Activated naive CD4-positive, alpha-beta T cell (primary cell): ENCODE results near the gene COQ10B.
A peak's percentile ranks its signal among the peaks of the same experiment; 100 is the strongest.
"Not testable (repeated sequence)": the region's sequence is repeated elsewhere in the genome, so short reads cannot be mapped to it uniquely, and the experiment has no call there.

Source experiments
- DNase-seq, 4 experiments: peaks; one replicate each; lab custom pipeline; 2025; lab: John Stamatoyannopoulos, UW

COQ10B gene

DNA sequence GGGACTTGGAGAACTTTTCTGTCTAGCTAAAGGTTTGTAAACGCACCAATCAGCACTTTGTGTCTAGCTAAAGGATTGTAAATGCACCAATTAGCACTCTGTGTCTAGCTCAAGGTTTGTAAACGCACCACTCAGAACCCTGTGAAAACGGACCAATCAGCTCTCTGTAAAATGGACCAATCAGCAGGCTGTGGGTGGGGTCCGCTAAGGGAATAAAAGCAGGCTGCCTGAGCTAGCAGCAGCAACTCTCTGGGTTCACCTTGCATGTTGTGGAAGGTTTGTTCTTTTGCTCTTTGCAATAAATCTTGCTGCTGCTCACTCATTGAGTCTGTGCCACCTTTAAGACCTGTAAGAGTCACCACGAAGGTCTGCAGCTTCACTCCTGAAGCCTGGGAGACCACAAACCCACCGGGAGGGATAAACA, 2.4 kb upstream of the COQ10B start:
- not testable (repeated sequence) for DNase-seq

DNA sequence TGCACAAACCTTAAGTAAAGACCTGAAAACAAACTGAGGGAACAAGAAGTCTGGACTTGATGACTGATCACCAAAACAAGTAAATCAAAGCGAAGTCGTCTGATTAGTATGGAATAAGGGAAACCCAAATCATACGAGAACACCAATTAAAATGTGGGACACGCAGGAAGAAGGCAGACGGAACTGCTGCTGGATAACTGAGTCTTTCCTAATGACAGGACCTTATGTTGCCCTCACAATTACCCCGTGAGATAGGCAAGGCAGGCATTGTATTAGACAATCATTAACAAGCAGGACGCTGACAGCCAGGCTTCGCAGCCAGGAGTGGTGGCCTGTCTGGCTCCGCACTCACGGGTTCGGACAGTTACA, 614 bp upstream of the COQ10B start:
- no peak for DNase-seq

DNA sequence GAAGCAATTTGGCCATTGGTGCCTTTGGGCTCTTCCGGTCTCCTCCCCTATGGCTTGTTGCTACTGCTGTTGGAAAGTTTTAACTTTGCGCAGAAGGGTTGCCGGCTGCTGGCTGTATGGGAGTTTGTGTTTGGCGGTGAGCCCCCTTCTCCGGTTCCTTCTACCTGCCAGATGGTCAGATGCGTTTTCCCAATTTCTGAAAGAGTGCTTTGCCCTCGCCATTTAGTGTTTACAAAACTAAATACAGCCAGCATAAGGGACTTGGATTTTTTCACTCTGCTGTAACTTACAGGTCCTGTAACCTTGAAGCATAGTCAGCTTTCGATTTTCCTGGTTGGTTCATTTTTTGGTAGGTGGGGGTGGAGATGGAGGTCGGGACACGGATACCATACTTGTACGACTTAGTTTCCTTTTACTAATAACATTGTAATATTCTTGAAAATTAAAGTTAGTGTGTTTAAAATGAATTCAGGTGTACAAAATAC, 604 bp downstream of the COQ10B start:
- DNase-seq: no peak

DNA sequence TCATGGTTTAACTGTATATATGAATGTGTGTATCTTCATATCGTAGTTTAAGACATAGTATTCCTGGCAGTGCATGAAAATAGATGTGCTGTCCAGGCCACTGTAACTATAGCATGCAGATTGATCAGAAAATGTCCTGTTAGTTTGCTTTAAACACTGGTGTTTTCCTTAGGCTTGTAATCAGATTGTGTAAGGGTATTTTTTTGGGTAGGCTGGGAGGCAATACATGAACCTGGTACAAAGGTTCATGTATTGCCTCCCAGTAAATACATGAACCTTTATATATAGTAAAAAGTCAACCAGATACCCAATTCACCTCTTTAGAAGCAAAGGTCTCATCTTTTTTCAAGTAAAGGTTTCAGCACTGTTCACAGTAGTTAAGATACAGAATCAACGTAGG, 1.6 kb downstream of the COQ10B start:
- DNase-seq: no peak

- DNase-seq: no peak
Measured at GRCh38 chr2:197455428-197455827, 2.1 kb downstream of the COQ10B start.

- DNase-seq: no peak
Measured at GRCh38 chr2:197460649-197461048, 7.3 kb downstream of the COQ10B start.

DNA sequence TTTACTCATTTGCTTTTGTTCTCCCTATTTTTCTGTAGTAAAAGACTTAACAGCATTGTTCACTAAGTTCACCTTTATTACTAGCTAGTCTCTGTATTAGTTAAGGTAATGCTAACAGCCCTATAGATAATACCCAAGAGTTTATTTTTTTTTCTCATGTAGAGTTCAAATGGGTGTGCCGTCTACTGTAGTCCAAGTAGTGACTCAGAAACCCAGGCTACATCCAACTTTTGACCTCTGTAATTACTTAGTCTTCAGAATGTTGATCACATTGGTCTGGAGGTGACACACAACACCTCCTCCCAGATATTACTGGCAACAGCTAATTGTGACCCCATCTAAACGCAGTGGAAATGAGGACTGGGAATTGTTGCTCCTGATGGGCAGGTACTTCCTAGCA, 7.7 kb downstream of the COQ10B start:
- DNase-seq: no peak

GRCh38 chr2:197464175-197464574, 10.8 kb downstream of the COQ10B start:
- no peak for DNase-seq

DNA sequence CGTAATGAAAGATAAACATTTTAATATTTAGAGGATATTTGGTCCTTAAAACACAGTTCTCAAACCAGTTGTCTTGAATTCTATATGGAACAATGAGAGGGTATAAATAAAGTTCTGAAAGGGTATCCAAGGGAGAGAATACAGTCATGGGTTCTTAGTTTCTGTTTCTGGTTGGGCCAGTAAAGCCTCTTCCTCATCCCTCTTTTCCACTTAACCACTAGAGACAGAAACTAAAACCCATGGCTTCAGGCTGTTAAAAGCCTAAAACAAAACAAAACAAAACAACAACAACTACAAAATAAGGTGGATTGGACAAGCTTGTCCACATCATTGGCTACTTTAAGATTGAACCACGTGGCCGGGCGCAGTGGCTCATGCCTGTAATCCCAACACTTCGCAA, 18.8 kb downstream of the COQ10B start:
- DNase-seq: no peak

GRCh38 chr2:197477797-197478196, 24.4 kb downstream of the COQ10B start:
- DNase-seq: no peak

GRCh38 chr2:197480165-197481036, 27.0 kb downstream of the COQ10B start:
- no peak for DNase-seq

GRCh38 chr2:197484248-197484647, 30.9 kb downstream of the COQ10B start:
- DNase-seq: not testable (repeated sequence)

DNA sequence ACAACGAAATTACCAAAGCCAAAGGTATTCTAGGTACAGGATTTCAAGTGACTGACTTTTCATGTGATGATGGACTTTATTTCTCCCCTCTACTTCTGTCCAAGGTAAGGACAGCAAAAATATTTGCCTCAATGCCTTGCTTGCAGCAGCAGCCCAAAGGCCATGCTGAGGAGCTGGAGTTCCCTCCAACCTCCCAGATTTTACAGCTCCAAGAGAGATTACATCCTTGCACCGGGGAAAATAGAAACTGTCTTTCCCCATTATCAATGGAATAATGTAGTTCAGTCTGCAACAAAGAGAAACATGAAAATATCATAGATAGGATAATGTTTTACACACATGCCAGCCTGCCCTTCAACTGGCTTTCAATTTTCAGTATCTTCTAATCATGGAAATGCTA, 32.8 kb downstream of the COQ10B start:
- no peak for DNase-seq

GRCh38 chr2:197487385-197487784, 34.0 kb downstream of the COQ10B start:
- DNase-seq: no peak

- DNase-seq: no peak
Measured at GRCh38 chr2:197495433-197496134, 42.2 kb downstream of the COQ10B start.

DNA sequence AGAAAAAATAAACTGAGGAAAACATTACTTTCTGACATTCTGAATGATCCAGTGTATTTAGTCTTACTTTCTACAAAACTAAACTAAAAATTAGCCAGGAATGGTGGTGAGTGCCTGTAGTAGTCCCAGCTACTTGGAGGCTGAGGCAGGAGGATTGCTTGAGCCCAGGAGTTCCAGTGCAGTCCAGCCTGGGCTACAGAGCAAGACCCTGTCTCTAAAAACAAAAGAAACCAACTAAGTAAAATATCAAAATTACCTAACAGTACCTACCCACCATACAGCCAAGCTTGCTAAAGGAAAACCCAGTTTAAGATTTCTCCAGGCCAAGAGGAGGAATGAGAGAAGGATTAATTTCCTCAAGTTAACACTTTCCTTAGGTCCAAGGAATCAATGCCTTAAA, 43.3 kb downstream of the COQ10B start:
- DNase-seq: no peak

DNA sequence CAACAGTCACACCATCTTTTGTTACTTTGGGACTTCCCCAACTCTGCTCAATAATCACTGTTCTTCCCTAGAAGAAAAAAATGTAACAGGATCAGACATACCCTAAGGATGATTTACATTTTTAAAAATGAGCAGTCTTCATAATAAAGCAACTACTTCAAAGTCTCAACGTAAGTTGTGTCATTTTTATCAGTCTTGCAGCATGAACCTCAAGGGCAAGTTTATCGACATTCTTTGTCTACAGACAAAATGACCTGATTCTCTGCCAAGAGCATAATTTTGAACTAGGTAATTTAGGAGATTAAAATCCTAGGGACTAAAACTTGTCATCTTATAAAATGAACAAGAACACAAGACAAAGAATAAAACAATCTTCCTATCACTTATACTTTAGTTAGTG, 44.0 kb downstream of the COQ10B start:
- DNase-seq: no peak

- DNase-seq: no peak
Measured at GRCh38 chr2:197498235-197498936, 45.0 kb downstream of the COQ10B start.

DNA sequence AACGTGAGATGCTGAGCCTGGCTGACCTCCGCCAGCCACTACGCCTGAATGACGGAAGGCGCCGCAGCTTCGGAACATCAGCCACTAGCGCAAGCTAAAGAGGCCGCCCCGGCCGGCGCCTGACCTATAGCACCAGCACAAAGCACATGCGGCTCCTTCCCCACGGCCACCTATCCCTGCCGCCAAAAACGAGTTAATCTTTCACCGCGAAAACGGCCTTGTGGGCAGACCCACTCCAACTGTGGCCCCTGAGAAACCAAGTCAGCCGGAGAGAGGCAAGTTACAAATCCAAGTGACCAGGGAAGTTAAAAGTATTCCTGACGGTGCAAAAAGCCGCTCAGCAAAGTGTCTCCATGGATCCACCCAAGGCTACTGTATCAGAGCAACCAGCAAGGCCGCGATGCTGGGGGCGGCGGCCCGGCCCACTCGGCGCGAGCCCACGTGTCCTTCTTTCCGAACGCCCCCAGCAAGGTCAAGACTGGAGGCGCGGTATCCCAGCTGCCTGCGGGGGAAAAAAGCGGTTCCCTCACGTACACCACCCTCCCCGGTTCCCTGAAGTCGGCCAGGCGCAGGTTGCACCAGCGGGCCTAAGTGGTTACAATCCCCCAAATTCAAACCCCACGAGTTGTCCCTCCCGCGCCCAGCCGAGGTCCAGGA, 45.7 kb downstream of the COQ10B start:
- peak in 3 of 4 experiments; percentile 12 to 38 (median 36) for DNase-seq

- peak; percentile 94 to 99 (median 96) for DNase-seq
Measured at GRCh38 chr2:197499594-197500502, 46.5 kb downstream of the COQ10B start, which contains the start of the genes HSPD1 and HSPE1. TSS of gene HSPD1 (minus strand) at chr2:197499840. CDS start at chr2:197498848, 992 bp downstream. TSS of gene HSPE1 (plus strand) at chr2:197500379. CDS start at chr2:197500437, 58 bp downstream.
